TTC549 (cell line): ENCODE results near the gene RNF121.

Experiments
- FAIRE-seq: peaks from 2 replicates; lab custom pipeline; 2012; peaks lifted over from hg19 to GRCh38; lab: Jason Lieb, UNC

The RNF121 gene

DNA sequence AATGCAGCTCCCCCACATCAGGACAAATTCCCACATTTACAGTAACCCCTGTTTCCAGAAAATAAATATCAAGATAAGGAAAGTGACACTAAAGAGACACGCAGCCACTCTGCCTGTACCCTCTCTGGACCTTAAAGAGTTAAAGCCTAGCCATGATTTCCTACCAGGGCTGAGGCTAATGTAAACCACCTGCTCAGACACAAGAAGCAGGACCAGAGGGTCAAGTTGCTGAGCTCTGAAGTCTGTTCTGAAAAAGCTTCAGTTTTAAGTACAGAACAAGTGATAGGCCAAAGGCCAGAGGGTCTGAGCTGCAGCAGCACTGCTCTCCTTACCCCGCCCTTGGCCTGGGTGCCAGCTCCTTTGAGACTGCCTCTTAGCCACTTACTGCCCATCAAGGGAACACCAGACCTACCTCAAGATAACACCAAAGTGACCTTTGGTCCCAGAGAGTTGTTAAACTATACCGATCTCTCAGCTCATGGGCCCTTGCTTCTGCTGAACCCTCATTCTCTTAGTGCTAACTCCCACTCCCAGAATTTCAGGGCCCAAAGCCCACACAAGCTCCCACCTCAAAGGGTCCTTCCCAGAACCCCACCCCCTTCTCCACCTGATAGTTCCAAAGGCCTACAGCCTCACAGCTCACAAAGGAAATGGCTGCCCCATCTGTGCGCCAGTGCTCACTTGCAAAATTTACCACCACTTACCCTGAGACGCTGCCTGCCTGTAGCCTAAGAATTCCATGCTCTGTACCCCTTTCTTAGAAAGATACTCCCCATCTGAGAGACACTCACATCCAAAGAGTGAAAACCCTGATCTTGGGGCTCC lies 110.4 kb downstream of the RNF121 start:
- FAIRE-seq, result no peak

DNA sequence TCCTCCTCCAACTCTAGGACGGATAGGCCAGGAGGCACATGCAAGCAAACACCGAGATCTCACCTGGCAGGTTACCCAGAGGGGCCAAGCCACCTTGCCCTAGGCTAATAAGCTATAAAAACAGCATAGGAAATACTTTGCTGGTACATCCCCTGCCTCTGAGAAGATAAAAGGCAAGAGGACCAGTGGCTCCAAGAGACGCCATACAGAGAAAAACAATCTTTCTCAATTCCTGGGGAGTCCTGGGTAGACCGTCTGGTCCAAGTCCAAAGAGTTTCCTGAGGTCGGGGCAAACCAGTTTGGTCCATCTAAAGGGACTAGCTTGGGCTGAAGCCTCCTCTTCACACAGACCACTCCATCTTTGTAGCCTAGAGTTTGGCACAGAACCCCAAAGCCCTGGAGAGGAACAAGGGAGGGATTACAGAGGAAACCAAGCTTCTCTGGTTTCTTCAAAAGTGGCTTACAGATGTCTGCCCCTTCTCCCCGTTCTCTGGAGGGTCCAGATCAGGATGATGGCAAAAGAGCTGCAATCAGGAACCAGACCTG lies 111.1 kb downstream of the RNF121 start:
- no peak for FAIRE-seq

DNA sequence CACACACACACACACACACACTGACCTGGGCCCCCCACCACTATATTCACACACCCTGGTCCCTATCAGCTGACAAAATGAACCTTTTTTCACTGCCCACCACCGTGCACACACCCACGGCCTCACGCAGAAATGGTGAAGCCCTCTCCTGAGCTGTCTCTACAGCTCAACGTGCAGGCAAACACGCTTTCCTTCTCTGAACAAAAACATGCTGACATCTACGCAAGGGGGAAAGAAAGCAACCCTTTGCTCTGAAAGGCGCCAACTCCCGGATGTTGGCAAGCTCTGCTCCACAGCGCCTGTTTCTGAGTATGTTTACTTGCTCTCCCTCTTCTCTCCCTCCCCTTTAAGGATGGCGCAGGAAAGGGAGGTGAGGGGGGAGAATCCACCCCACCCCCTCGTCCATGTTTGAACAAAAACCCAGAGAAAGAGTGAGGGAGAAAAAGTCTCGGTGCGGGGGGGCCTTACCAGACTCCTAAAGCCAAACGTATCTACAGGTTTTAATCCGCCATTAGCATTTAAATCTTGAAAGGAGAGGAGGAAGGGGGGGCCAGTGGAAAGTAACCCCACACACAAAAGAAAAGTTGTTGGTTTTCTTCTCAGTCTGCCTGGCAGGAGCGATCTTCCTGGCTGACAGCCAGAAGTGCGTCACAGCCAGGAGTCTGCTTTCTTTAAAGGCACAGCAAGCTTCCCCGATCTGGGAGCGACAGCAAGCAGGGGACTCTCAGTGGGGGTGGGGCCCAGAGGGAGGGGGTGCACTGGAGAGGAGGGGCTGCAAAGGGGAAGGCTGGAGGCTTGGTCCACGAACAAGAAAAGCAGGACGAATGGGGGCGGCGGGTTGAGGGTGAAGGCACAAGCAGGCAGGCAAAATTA lies 111.9 kb downstream of the RNF121 start:
- FAIRE-seq, result no peak

DNA sequence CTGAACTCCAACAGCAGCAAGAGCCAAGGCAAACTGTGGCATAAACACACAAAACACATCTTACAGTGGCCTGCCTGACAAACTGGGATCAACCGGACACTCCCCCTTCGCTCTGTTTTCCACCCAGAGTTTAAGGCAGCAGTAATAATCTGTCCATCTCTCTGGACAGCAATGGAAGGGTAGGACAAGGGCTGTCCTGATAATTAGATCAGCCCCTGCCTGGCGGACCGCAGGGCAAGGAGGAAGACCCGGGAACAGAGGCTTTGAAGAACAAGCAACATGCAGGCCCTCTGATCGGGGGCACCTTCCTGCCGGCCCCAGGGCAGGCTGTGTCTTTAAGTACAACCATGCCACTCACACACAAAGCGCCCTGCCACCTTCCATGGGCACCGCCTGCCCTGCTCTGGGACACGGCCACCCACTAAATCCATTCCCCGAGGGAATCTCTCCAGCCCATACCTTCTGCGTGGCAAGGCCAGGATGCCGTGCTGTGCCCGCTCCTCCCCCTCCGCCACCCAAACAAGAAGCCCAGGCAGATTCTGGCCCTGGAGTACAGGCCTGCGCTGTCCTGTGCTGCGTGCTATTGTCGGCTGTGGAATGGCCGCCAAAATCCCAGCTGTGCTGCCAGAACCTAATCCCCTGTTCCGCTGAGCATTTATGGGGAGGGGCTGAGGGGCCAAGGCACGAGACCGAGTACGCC lies 112.7 kb downstream of the RNF121 start:
- FAIRE-seq, result no peak

DNA sequence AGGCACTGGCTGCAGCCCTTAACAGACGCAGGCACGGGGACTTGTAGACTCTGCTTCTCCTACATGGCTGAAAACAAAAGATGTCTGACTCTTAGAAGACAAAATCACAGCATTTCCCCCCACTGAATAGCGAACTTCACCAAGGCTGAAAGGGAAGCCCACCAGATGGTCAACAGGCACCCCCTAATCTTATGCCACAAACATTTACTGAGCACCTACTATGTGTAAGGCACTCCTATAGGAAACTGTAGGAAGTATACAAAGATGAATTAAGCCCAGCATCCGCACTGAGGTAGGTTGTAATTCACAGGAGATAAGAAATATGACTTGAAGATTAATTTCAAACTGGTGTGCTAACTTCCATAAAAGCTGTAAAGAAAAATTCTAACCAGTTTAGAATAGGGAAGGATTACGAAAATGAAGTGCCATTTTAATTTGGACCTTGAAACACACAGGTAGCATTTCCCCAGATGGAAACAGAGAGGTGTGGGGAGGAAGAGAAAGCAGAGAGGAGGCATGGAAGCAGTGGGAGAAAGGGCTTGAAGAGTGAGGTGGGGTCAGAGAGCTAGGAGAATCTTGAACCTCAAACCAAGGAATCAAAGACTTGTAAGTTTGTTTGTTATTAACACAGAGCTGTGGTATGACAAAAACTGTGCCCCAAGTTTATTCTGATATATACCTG lies 113.4 kb downstream of the RNF121 start:
- FAIRE-seq, result no peak

DNA sequence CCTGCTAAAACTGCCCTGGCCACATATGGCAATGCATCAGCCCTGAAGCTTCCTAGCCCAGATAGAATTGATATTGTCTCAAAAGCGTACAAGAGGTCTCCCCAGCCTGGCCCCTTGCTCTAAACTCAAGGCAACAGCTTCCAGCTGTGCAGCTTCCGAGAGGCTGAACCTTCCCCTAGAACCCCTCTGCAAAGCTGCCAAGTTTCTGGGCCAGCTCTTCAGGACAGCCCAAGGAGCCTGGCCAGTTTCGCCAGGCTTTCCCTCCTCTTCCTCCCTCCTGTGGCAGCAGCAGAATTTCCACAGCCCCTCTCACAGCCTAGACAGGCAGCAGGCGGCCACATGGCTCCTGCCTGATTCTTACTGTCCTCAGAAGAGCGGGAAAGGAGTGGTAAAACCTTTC lies 117.0 kb downstream of the RNF121 start:
- FAIRE-seq, result no peak
